HEK293 (cell line): Measurements from ENCODE around the gene MRPL44.

Source experiments
- ZBTB17 ChIP-seq: fragments of 450-650 bp; formaldehyde crosslinking; IDR thresholded peaks from 2 replicates; pipeline ENCODE4 v1.5.1; 2016; ENCODE audit warnings: missing biosample characterization, missing genetic modification characterization
- ZNF184 ChIP-seq: fragments of 450-650 bp; IDR thresholded peaks from 2 replicates; pipeline ENCODE4 v1.5.1; 2018; ENCODE audit warnings: missing biosample characterization, mild to moderate bottlenecking, missing genetic modification characterization
- ZNF843 ChIP-seq: fragments of 450-650 bp; formaldehyde crosslinking; IDR thresholded peaks from 2 replicates; pipeline ENCODE4 v1.5.1; 2016; ENCODE audit warnings: missing biosample characterization, missing genetic modification characterization
- TF ChIP-seq, protein P1 (sequence below): fragments of 450-650 bp; formaldehyde crosslinking; IDR thresholded peaks from 2 replicates; pipeline ENCODE4 v1.5.1; 2016; ENCODE audit warnings: missing biosample characterization, missing genetic modification characterization

GRCh38 chr2:224014336-224014735 is 57.1 kb downstream of the MRPL44 start:
- TF ChIP-seq, protein P1, sequence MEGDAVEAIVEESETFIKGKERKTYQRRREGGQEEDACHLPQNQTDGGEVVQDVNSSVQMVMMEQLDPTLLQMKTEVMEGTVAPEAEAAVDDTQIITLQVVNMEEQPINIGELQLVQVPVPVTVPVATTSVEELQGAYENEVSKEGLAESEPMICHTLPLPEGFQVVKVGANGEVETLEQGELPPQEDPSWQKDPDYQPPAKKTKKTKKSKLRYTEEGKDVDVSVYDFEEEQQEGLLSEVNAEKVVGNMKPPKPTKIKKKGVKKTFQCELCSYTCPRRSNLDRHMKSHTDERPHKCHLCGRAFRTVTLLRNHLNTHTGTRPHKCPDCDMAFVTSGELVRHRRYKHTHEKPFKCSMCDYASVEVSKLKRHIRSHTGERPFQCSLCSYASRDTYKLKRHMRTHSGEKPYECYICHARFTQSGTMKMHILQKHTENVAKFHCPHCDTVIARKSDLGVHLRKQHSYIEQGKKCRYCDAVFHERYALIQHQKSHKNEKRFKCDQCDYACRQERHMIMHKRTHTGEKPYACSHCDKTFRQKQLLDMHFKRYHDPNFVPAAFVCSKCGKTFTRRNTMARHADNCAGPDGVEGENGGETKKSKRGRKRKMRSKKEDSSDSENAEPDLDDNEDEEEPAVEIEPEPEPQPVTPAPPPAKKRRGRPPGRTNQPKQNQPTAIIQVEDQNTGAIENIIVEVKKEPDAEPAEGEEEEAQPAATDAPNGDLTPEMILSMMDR (tag by site-specific recombination), result no peak
- no peak for TF ChIP-seq ZBTB17 (tag by site-specific recombination)
- TF ChIP-seq ZNF843 (tag by site-specific recombination), result no peak
- TF ChIP-seq ZNF184 (tag by site-specific recombination), result no peak
